Endodermal cell (in vitro differentiated cells): Measurements from ENCODE around the gene GALNT7. TPM values are rescaled to one million over a fixed set of nuclear protein-coding genes. Genes with fewer than 3 reads are reported as not detected.
A peak's percentile ranks its signal among the peaks of the same experiment; 100 is the strongest.

ENCODE experiments used
- DNase-seq: peaks from one replicate; pipeline ENCODE4 v3.0.0-alpha.2; 2017
- H3K27ac ChIP-seq: 2 replicates; pipeline ENCODE4 v1.5.1; 2013; ENCODE audit warnings: mild to moderate bottlenecking, low read depth, low read length, moderate library complexity
- H3K27me3 ChIP-seq: 2 replicates; pipeline ENCODE4 v1.6.1; 2013; ENCODE audit warnings: mild to moderate bottlenecking, low read length, moderate library complexity; ENCODE audit not compliant: insufficient read depth, control insufficient read depth, poor library complexity, severe bottlenecking
- H3K36me3 ChIP-seq: 2 replicates; pipeline ENCODE4 v1.7.0; 2013; ENCODE audit warnings: mild to moderate bottlenecking, low read length, moderate library complexity; ENCODE audit not compliant: control insufficient read depth, insufficient read depth
- H3K4me1 ChIP-seq: one replicate; pipeline ENCODE4 v1.7.0; 2013; ENCODE audit warnings: low read length; ENCODE audit not compliant: control insufficient read depth, insufficient read depth
- H3K4me3 ChIP-seq: 2 replicates; pipeline ENCODE4 v1.5.1; 2013; ENCODE audit warnings: mild to moderate bottlenecking, low read length, moderate library complexity
- H3K9ac ChIP-seq: 2 replicates; pipeline ENCODE4 v1.6.1; 2013; ENCODE audit warnings: mild to moderate bottlenecking, low read length, moderate library complexity; ENCODE audit not compliant: poor library complexity, severe bottlenecking; ENCODE audit errors: extremely low read depth
- H3K9me3 ChIP-seq: 2 replicates; pipeline ENCODE4 v1.6.1; 2013; ENCODE audit warnings: mild to moderate bottlenecking, low read length, moderate library complexity; ENCODE audit not compliant: control insufficient read depth
- H3K27ac Mint-ChIP-seq: 2 replicates; pipeline ENCODE4 v1.8.0; 2020; ENCODE audit warnings: mixed read lengths
- H3K27me3 Mint-ChIP-seq: 2 replicates; pipeline ENCODE4 v1.8.0; 2021; ENCODE audit warnings: mild to moderate bottlenecking, mixed read lengths; ENCODE audit not compliant: insufficient read depth
- H3K36me3 Mint-ChIP-seq: 2 replicates; pipeline ENCODE4 v1.8.0; 2020; ENCODE audit warnings: low read depth, mixed read lengths
- H3K4me1 Mint-ChIP-seq: 2 replicates; pipeline ENCODE4 v1.8.0; 2020; ENCODE audit warnings: mixed read lengths
- H3K4me3 Mint-ChIP-seq: 2 replicates; pipeline ENCODE4 v1.8.0; 2020; ENCODE audit warnings: mild to moderate bottlenecking, moderate library complexity, mixed read lengths
- H3K9me3 Mint-ChIP-seq: 2 replicates; pipeline ENCODE4 v1.8.0; 2020; ENCODE audit warnings: mild to moderate bottlenecking, mixed read lengths
- WGBS, 2 experiments: methylation state at CpG; one replicate each; pipeline versions ENCODE4 v1.1.5 to v1.1.7; 2013; ENCODE audit warnings: missing lambda C conversion rate in 2 of 2, mixed read lengths in 1 of 2; ENCODE audit not compliant: insufficient coverage in 1 of 2, insufficient read length in 1 of 2; 5-methylcytosine and 5-hydroxymethylcytosine counted together
- total RNA-seq, 2 donors: library from RNA; stranded (reverse); fragmentation: NEBNext Ultra II Directional in 1 of 2; extraction: Animal tissue kit (Norgen Biotek cat#: 25700) in 1 of 2; gene quantifications; 2 replicates in 1 of 2; 3 replicates in 1 of 2; pipeline ENCODE4 v1.2.1, GENCODE V29; 2021
- TF ChIP-seq, protein P1 (sequence below): fragments of 200-600 bp; sonication (generic); conservative IDR thresholded peaks from 2 replicates; pipeline ENCODE4 v1.5.0; 2021; ENCODE audit warnings: antibody characterized with exemption, mild to moderate bottlenecking

GALNT7 gene
- total RNA-seq, 2 donors from 2014 or later: 66.1 to 72.1 TPM

- 82 to 100% methylated on average over 2 to 4 of the region's 4 CpGs for WGBS, 2 experiments
- Mint-ChIP-seq H3K36me3 (peaks cover 21% of the 10 kb centered on the region), H3K27me3 (no peaks in the 10 kb centered on the region), H3K4me3 (no peak overlapping the region), H3K4me1 (peaks cover 24% of the 10 kb centered on the region), H3K27ac (no peak overlapping the region), H3K9me3 (peaks cover 35% of the 10 kb centered on the region)
- Histone ChIP-seq H3K9me3 (peaks cover 35% of the 10 kb centered on the region), H3K9ac (no peak overlapping the region), H3K4me1 (no peaks in the 10 kb centered on the region), H3K27ac (no peak overlapping the region), H3K36me3 (no peaks in the 10 kb centered on the region), H3K27me3 (no peaks in the 10 kb centered on the region), H3K4me3 (no peak overlapping the region)
- TF ChIP-seq, protein P1, sequence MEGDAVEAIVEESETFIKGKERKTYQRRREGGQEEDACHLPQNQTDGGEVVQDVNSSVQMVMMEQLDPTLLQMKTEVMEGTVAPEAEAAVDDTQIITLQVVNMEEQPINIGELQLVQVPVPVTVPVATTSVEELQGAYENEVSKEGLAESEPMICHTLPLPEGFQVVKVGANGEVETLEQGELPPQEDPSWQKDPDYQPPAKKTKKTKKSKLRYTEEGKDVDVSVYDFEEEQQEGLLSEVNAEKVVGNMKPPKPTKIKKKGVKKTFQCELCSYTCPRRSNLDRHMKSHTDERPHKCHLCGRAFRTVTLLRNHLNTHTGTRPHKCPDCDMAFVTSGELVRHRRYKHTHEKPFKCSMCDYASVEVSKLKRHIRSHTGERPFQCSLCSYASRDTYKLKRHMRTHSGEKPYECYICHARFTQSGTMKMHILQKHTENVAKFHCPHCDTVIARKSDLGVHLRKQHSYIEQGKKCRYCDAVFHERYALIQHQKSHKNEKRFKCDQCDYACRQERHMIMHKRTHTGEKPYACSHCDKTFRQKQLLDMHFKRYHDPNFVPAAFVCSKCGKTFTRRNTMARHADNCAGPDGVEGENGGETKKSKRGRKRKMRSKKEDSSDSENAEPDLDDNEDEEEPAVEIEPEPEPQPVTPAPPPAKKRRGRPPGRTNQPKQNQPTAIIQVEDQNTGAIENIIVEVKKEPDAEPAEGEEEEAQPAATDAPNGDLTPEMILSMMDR: no peak
- no peak for DNase-seq
Measured at GRCh38 chr4:173289353-173289727, 120.7 kb downstream of the GALNT7 start.

GRCh38 chr4:173291899-173292298, 123.3 kb downstream of the GALNT7 start:
- H3K9me3 Mint-ChIP-seq: peaks cover 15% of the 10 kb centered on the region
- no peak overlapping the region for H3K4me3 ChIP-seq
- H3K4me1 ChIP-seq: no peaks in the 10 kb centered on the region
- peaks cover 24% of the 10 kb centered on the region for H3K4me1 Mint-ChIP-seq
- H3K36me3 ChIP-seq: no peaks in the 10 kb centered on the region
- no peak for DNase-seq
- no peak overlapping the region for H3K27ac Mint-ChIP-seq
- peaks cover 6% of the 10 kb centered on the region for H3K36me3 Mint-ChIP-seq
- H3K9me3 ChIP-seq: peaks cover 9% of the 10 kb centered on the region
- no peaks in the 10 kb centered on the region for H3K27me3 ChIP-seq
- 94 to 100% methylated on average over 4 to 5 of the region's 5 CpGs for WGBS, 2 experiments
- no peak overlapping the region for H3K9ac ChIP-seq
- no peak overlapping the region for H3K4me3 Mint-ChIP-seq
- TF ChIP-seq, protein P1: no peak
- no peaks in the 10 kb centered on the region for H3K27me3 Mint-ChIP-seq
- no peak overlapping the region for H3K27ac ChIP-seq

GRCh38 chr4:173293663-173294062, 125.1 kb downstream of the GALNT7 start:
- H3K27ac Mint-ChIP-seq: peak overlapping the region; percentile 30
- Histone ChIP-seq H3K27me3 (no peaks in the 10 kb centered on the region), H3K9ac (no peak overlapping the region), H3K4me3 (no peak overlapping the region), H3K9me3 (no peaks in the 10 kb centered on the region), H3K4me1 (no peaks in the 10 kb centered on the region), H3K36me3 (no peaks in the 10 kb centered on the region), H3K27ac (no peak overlapping the region)
- TF ChIP-seq, protein P1: no peak
- peaks cover 19% of the 10 kb centered on the region for H3K4me1 Mint-ChIP-seq
- no peak overlapping the region for H3K4me3 Mint-ChIP-seq
- H3K27me3 Mint-ChIP-seq: no peaks in the 10 kb centered on the region
- WGBS, 2 experiments: 88 to 95% methylated on average over 5 to 7 of the region's 7 CpGs
- H3K36me3 Mint-ChIP-seq: peaks cover 5% of the 10 kb centered on the region
- H3K9me3 Mint-ChIP-seq: no peaks in the 10 kb centered on the region
- no peak for DNase-seq
